ENCODE data around the gene RXRG. TPM values are rescaled to one million over a fixed set of nuclear protein-coding genes. Genes with fewer than 3 reads are reported as not detected.
A peak's percentile ranks its signal among the peaks of the same experiment; 100 is the strongest.

RXRG gene
- total RNA-seq, 1 experiment from 2014 or later = not detected

GRCh38 chr1:165409657-165410358 is 35.1 kb downstream of the RXRG start:
- DNase-seq (ENCODE audit: low spot score) = no peak

GRCh38 chr1:165408518-165408917 is 36.4 kb downstream of the RXRG start:
- DNase-seq (ENCODE audit: low spot score) = peak; percentile 68

DNA sequence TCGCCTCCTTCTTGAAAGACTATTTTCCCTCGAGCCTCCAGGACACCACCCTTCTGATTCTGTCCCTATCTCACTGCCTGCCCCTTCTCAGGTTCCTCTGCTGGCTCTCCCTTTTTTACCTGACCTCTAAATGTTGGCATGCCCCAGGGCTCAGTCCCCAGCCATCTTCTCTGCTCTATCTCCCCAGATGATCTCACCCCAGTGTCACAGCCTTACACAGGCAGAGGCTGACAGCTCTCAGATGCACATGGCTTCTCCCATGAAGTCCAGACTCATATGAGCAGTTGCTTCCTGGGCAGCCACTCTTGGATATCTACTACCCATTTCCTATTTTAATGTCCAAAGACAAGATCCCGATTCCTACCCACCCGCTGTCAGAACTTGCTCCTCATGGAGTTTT is 37.5 kb downstream of the RXRG start:
- DNase-seq (ENCODE audit: low spot score) = no peak

- DNase-seq (ENCODE audit: low spot score) = peak; percentile 31
Measured at GRCh38 chr1:165403835-165404482, 41.0 kb downstream of the RXRG start.

DNA sequence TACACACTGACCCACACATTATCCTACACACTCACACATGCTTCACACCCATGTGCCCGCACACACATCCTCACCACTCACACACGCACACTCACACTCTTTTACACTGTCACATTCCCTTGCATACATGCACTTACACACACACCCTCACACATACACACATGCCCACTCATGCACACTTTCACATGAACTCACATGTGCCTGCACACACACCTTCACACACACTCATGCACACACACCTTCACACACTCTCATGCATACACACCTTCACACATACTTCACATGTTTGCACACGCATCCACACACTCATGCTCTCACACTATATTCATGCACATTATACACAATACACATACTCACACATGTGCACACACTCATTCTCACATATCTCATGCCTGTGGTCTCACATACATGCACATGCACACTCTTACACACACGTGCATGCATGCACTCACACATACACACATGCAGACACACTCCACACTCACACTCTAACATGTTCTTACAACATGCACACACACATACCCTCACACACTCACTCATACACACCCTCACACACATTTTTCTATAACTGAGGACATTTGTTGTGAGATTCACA is 42.3 kb downstream of the RXRG start:
- no peak for DNase-seq (ENCODE audit: low spot score)

- peak; percentile 48 for DNase-seq (ENCODE audit: low spot score)
Measured at GRCh38 chr1:165397944-165398343, 47.0 kb downstream of the RXRG start.

- no peak for DNase-seq (ENCODE audit: low spot score)
Measured at GRCh38 chr1:165395901-165396300, 49.0 kb downstream of the RXRG start.

- no peak for DNase-seq (ENCODE audit: low spot score)
Measured at GRCh38 chr1:165395478-165395877, 49.4 kb downstream of the RXRG start.

- DNase-seq (ENCODE audit: low spot score) = peak; percentile 95
Measured at GRCh38 chr1:165392634-165393571, 52.0 kb downstream of the RXRG start.

DNA sequence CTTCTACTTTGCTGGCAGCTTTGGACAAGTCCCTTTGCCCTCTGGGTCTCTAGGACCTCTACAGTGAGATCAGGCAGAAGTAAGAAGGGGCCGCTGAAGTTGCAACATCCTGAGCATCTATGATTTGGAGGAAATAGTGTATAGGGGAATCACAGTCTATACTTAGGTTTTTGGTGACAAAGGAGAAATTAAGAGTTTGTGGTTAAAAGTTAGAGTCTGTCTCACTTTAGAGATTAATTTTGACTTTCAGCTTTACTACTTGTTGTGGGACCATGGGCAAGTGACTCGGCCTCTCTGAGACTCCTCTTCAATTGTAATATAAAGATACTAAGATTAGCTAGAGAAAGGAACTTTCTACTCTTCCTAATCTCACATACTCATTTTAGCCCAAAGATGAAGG is 55.3 kb downstream of the RXRG start:
- DNase-seq (ENCODE audit: low spot score) = no peak

DNA sequence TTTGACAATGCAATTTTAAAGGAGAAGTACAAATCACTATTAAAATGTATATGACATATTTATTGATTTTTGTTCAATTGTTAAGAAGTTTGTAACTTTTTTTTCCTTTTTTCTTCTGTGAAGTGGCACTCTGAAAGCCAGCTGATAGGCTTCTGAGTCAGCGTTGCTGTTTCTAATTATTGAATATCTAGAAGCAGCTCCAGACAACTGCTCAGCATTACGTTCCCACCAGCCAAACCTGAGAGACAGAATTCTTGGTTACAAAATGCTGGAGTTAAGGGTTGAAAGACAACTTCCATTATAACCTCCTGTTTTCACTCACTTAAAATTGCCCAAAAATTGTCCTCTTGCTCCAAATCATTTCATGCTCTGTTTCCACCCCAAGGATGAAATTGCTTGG is 57.0 kb downstream of the RXRG start:
- DNase-seq (ENCODE audit: low spot score) = no peak

DNA sequence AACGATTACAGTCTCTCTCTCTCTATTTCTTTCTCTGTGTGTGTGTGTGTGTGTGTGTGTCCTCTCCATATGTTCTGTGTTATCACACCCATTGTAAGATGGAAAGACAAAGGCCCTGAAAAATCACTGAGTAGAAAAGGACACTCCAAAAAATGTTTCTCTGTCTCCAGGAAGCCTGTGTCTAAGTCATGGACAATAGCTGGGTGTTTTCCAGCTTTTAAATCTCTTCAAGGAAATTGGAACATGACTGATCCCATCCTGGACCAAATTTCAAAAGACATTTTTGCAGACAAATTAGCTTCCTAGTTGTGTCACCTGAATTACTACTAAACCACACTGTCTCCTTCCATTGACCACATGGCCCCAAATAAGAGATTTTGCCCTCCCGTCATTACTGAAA is 57.4 kb downstream of the RXRG start:
- DNase-seq (ENCODE audit: low spot score) = no peak

DNA sequence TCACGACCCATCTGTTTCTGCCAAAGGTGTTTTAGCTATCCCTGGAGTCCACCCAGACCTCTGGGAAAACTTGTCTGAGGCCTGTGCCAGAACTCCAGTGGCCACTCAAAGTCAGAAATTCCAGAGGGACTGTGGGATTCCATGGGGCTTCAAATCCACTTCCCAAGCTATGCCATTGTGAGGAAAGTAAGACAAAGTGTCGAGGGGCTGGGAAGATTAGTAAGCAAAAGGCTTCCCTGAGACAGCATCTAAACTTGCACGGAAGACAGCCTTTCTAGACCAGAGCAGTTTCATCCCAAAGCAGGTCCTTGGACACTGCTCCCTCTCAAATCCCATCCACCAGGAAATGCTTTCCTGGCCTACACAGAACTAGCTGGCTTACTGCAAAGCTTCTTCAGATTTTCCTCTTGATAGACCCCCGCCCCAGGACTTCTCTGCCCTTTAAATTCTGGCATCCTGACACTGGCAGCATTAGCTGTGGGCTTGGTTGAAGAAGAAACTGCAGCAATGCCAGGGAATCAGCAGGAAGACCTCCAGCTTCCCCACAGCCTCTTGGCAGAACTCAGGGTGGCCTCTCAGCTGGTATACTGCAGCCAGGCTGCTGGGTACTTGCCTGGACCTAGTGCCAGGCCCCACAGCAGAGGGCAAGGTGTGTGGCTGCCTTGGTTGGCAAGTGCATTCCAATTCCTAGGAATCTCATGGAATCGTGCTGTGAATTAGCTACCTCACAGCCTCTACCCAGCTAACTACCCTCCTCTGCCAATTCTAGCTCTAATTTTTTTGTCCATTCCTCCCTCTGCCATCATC is 61.1 kb downstream of the RXRG start:
- no peak for DNase-seq (ENCODE audit: low spot score)

GRCh38 chr1:165383067-165383466 is 61.9 kb downstream of the RXRG start:
- peak; percentile 37 for DNase-seq (ENCODE audit: low spot score)

- peak; percentile 44 for DNase-seq (ENCODE audit: low spot score)
Measured at GRCh38 chr1:165381745-165382505, 63.0 kb downstream of the RXRG start.

GRCh38 chr1:165376811-165377311 is 68.1 kb downstream of the RXRG start:
- no peak for DNase-seq (ENCODE audit: low spot score)

DNA sequence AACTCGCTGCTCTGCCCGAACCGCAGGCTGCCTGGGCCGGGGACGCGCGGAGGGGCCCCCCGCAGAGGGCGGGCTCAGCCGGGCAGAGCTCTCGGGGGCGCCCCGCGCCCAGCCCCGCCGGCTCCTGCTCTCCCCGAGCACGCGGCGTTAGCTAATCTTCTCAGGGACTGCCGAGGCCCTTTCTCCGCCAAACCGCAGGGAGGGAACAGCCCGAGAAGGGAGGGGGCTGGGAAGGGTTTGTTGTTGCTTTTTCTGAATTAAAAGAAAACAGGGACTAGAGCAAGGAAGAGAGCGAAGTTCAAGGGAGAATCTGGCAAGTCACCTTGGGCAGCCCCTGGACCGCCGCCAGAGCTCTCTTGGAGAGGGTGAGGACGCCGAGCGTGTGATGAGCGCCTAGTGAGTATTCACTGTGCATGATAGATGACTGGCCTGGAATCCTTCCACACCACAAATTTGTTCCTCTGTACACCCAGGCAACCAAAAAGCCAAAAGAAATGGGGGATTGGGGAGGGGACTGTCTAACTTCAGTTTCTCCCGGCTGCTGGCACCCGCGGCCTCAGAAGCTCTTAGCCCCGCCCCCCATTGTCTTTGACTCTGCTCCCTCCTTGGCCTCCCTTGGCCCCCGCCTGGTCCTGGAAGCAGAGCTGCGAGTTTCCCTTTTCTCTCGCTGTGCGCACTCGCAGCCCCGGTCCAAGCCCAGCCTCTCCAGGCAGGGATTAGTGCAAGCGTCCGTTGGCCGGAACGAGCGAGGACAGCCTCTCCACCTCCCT is 68.7 kb downstream of the RXRG start:
- DNase-seq (ENCODE audit: low spot score) = peak; percentile 66

GRCh38 chr1:165375623-165376022 is 69.3 kb downstream of the RXRG start:
- DNase-seq (ENCODE audit: low spot score) = no peak

DNA sequence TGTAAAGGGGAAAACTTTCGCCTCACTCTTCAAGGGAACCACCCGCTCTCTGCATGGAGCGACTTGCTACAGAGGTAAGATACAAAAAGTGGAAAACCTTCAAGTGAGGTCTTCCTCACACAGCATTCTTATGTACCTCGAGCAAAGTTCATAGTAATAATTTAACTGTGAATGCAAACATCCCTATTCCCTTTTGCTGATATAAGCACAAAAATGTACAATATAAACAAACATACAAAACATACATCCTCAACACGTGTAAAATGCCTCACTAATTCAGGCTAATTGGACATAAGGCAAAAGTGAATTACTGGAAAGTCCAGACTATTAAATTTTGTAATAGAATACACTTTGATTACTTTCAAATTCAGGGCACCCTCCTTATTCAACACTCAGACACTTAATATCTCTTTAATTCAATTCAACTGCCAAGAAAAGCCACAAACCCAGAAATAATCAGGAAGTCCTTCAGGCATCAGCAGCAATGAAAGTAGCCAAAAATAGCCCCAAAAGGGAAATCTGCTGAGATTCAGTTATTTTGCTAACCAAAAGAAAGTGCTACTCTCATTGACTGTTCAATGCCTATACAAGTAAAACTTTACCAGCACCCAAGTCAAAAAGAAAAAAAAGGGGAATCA is 73.2 kb downstream of the RXRG start:
- no peak for DNase-seq (ENCODE audit: low spot score)

Data from A172 (cell line).